Aorta (tissue), 5 donors: ENCODE results near the gene CNTNAP1. TPM values are rescaled to one million over a fixed set of nuclear protein-coding genes. Genes with fewer than 3 reads are reported as not detected.
"Not testable (repeated sequence)": the region's sequence is repeated elsewhere in the genome, so short reads cannot be mapped to it uniquely, and the experiment has no call there.

Experiments
- ATAC-seq: fragments of 200-7000 bp; cut with Tn5 transposase; one replicate; pipeline ENCODE4 v1.9.1; 2022; ENCODE audit warnings: moderate library complexity; ENCODE audit not compliant: low FRiP score
- DNase-seq, 2 donors: peaks; one replicate each; pipeline ENCODE4 v3.0.0-alpha.2; 2020
- H3K27ac ChIP-seq, 2 donors: one replicate each; pipeline ENCODE4 v1.5.1; 2013; ENCODE audit warnings: low read length in 2 of 2, mild to moderate bottlenecking in 2 of 2, moderate library complexity in 2 of 2, control low read depth in 1 of 2, inconsistent platforms in 1 of 2, low read depth in 1 of 2
- H3K27me3 ChIP-seq, 2 donors: one replicate each; pipeline ENCODE4 v1.6.1; 2013; ENCODE audit warnings: control low read depth in 1 of 2, low read length in 1 of 2, mild to moderate bottlenecking in 1 of 2, moderate library complexity in 1 of 2; ENCODE audit not compliant: insufficient read depth in 2 of 2, control insufficient read depth in 1 of 2
- H3K36me3 ChIP-seq, 2 donors: one replicate each; pipeline ENCODE4 v1.6.1; 2013; ENCODE audit warnings: control low read depth in 1 of 2, low read length in 1 of 2, mild to moderate bottlenecking in 1 of 2; ENCODE audit not compliant: insufficient read depth in 2 of 2, control insufficient read depth in 1 of 2
- H3K4me1 ChIP-seq, 2 donors: one replicate each; pipeline ENCODE4 v1.6.1; 2013; ENCODE audit warnings: low read length in 2 of 2, control low read depth in 1 of 2, mild to moderate bottlenecking in 1 of 2, moderate library complexity in 1 of 2; ENCODE audit not compliant: insufficient read depth in 2 of 2, control insufficient read depth in 1 of 2
- H3K4me3 ChIP-seq, 2 donors: one replicate each; pipeline ENCODE4 v1.5.1; 2013; ENCODE audit warnings: low read length in 2 of 2, control low read depth in 1 of 2, mild to moderate bottlenecking in 1 of 2
- H3K9me3 ChIP-seq: one replicate; pipeline ENCODE4 v1.6.1; 2013; ENCODE audit warnings: mild to moderate bottlenecking, low read length; ENCODE audit not compliant: control insufficient read depth
- WGBS, 2 donors: extraction: QIAGEN DNeasy Blood & Tissue Kit; methylation state at CpG; one replicate each; pipeline ENCODE4 v1.1.7; 2013; 5-methylcytosine and 5-hydroxymethylcytosine counted together
- intact Hi-C, 2 donors: fragments of 100-400 bp; cut with DNase I; formaldehyde crosslinking; loops; one replicate each; pipeline versions ENCODE4 v1.14.2 to v1.15.0; 2022
- polyA plus RNA-seq, 2 donors: library from polyadenylated mRNA; stranded (reverse); fragments of 200-250 nt; gene quantifications; one replicate each; pipeline ENCODE4 v1.2.3, GENCODE V29; 2013
- total RNA-seq, 2 donors: library from RNA; stranded (reverse); fragmentation: NEBNext Ultra II Directional; extraction: Animal tissue kit (Norgen Biotek cat#: 25700); gene quantifications; one replicate each; pipeline ENCODE4 v1.2.1, GENCODE V29; 2021
- donor health status: healthy with polysubstance abuse.
- donor health status: Bipolar disorder and iron deficiency.
- donor health status: DM: no; HTN: no; CAD: no.
- donor health status: DM: no; HTN: no; CAD: no.
- donor health status: DM: yes; HTN: yes; CAD: no.

The CNTNAP1 gene
- total and polyA plus RNA-seq, 4 donors = 1.0 to 25.8 (median 9.5) TPM

- no peak overlapping the region for H3K4me3 ChIP-seq
- H3K36me3 ChIP-seq = no peaks in the 10 kb centered on the region
- no peaks in the 10 kb centered on the region for H3K9me3 ChIP-seq
- 72 to 73% methylated on average over 2 of the region's 2 CpGs for WGBS, 2 donors
- H3K27me3 ChIP-seq = no peaks in the 10 kb centered on the region
- no peak for ATAC-seq
- intact Hi-C loops = loop anchor here in 1 of 2 donors (5.0 kb wide), 1 partner anchor 43 kb away; no protein-coding TSS in a partner anchor
- H3K27ac ChIP-seq = no peak overlapping the region
- no peak for DNase-seq
- no peaks in the 10 kb centered on the region for H3K4me1 ChIP-seq
Measured at GRCh38 chr17:42655528-42655927, 26.8 kb upstream of the CNTNAP1 start.

GRCh38 chr17:42657824-42658588, 24.3 kb upstream of the CNTNAP1 start:
- Histone ChIP-seq H3K4me1 (no peaks in the 10 kb centered on the region), H3K36me3 (no peaks in the 10 kb centered on the region), H3K4me3 (no peak overlapping the region), H3K27ac (no peak overlapping the region), H3K27me3 (no peaks in the 10 kb centered on the region), H3K9me3 (no peaks in the 10 kb centered on the region)
- intact Hi-C loops = loop anchor here in 1 of 2 donors (5.0 kb wide), 1 partner anchor 46 kb away; no protein-coding TSS in a partner anchor
- ATAC-seq = no peak
- WGBS, 2 donors = 93 to 94% methylated on average over 9 of the region's 9 CpGs
- DNase-seq = no peak

- H3K9me3 ChIP-seq = no peaks in the 10 kb centered on the region
- ATAC-seq = peak; percentile 93
- peak within 1 kb of the TSS; percentile 30 to 66 for H3K4me3 ChIP-seq
- peak within 1 kb of the TSS; percentile 9 to 81 for H3K27ac ChIP-seq
- peak; percentile 93 to 96 for DNase-seq
- intact Hi-C loops = loop anchor here in 1 of 2 donors (5.0 kb wide), 1 partner anchor 47 kb away; no protein-coding TSS in a partner anchor
- no peaks in the 10 kb centered on the region for H3K36me3 ChIP-seq
- 1% methylated on average over 47 to 58 of the region's 59 CpGs for WGBS, 2 donors
- no peaks in the 10 kb centered on the region for H3K27me3 ChIP-seq
- no peaks in the 10 kb centered on the region for H3K4me1 ChIP-seq
Measured at GRCh38 chr17:42659079-42659931, 23.0 kb upstream of the CNTNAP1 start, which contains the start of gene TUBG2. TSS of gene TUBG2 (plus strand) at chr17:42659284. CDS start at chr17:42659504, 220 bp downstream.

- intact Hi-C loops = loop anchor here (5.0 kb wide), 1 partner anchor 48 kb away; no protein-coding TSS in a partner anchor
- peak; percentile 57 for ATAC-seq
- not testable (repeated sequence) for H3K27me3 ChIP-seq
Measured at GRCh38 chr17:42659932-42660274, 22.4 kb upstream of the CNTNAP1 start.

GRCh38 chr17:42660692-42661345, 21.5 kb upstream of the CNTNAP1 start:
- no peak overlapping the region for H3K4me3 ChIP-seq
- no peak for DNase-seq

More at GRCh38 chr17:42659932-42660274, 22.4 kb upstream of the CNTNAP1 start:
- H3K4me1 ChIP-seq, H3K36me3 ChIP-seq, H3K27ac ChIP-seq, H3K9me3 ChIP-seq, H3K4me3 ChIP-seq, DNase-seq: not testable (repeated sequence)
- WGBS, 2 donors = 98 to 100% methylated on average over 1 of the region's 14 CpGs

GRCh38 chr17:42665581-42666001, 16.7 kb upstream of the CNTNAP1 start:
- DNase-seq = no peak
- intact Hi-C loops = no loop called here
- no peaks in the 10 kb centered on the region for H3K27me3 ChIP-seq
- H3K27ac ChIP-seq = peak overlapping the region in 1 of 2 donors; percentile 13
- H3K4me1 ChIP-seq = peaks cover 2 to 3% of the 10 kb centered on the region in 2 donors
- no peaks in the 10 kb centered on the region for H3K9me3 ChIP-seq
- ATAC-seq = no peak
- 81 to 84% methylated on average over 14 of the region's 14 CpGs for WGBS, 2 donors
- no peak overlapping the region for H3K4me3 ChIP-seq
- peaks cover 0 to 1% of the 10 kb centered on the region in 2 donors for H3K36me3 ChIP-seq

More at GRCh38 chr17:42660692-42661345, 21.5 kb upstream of the CNTNAP1 start:
- no peak for ATAC-seq
- no peaks in the 10 kb centered on the region for H3K9me3 ChIP-seq
- no peak overlapping the region for H3K27ac ChIP-seq
- no peaks in the 10 kb centered on the region for H3K4me1 ChIP-seq
- no peaks in the 10 kb centered on the region for H3K27me3 ChIP-seq
- WGBS, 2 donors = 33 to 37% methylated on average over 7 of the region's 7 CpGs
- intact Hi-C loops = loop anchor here in 1 of 2 donors (5.0 kb wide), 1 partner anchor 49 kb away; no protein-coding TSS in a partner anchor
- no peaks in the 10 kb centered on the region for H3K36me3 ChIP-seq

- H3K27me3 ChIP-seq, H3K9me3 ChIP-seq, H3K4me3 ChIP-seq, ATAC-seq, intact Hi-C loops, H3K36me3 ChIP-seq, DNase-seq, H3K4me1 ChIP-seq: not testable (repeated sequence)
- peak overlapping the region in 1 of 2 donors; percentile 13 for H3K27ac ChIP-seq
- 84 to 87% methylated on average over 12 to 15 of the region's 16 CpGs for WGBS, 2 donors
Measured at GRCh38 chr17:42666126-42666525, 16.2 kb upstream of the CNTNAP1 start.
